Neural crest cell (in vitro differentiated cells): ENCODE results near the gene UFC1. TPM values are rescaled to one million over a fixed set of nuclear protein-coding genes. Genes with fewer than 3 reads are reported as not detected.

Experiments
- DNase-seq: peaks from one replicate; pipeline ENCODE4 v3.0.0; 2021; ENCODE audit warnings: low read depth, mixed read lengths, low spot score
- H3K27ac Mint-ChIP-seq: one replicate; pipeline ENCODE4 v1.8.0; 2021; ENCODE audit warnings: mild to moderate bottlenecking, mixed read lengths; ENCODE audit not compliant: unreplicated experiment
- H3K27me3 Mint-ChIP-seq: 2 replicates; pipeline ENCODE4 v1.8.0; 2021; ENCODE audit warnings: low read depth, mild to moderate bottlenecking, mixed read lengths
- H3K36me3 Mint-ChIP-seq: 2 replicates; pipeline ENCODE4 v1.8.0; 2021; ENCODE audit warnings: low read depth, mild to moderate bottlenecking, mixed read lengths
- H3K4me1 Mint-ChIP-seq: 2 replicates; pipeline ENCODE4 v1.8.0; 2021; ENCODE audit warnings: mixed read lengths
- H3K4me3 Mint-ChIP-seq: one replicate; pipeline ENCODE4 v1.8.0; 2021; ENCODE audit warnings: mild to moderate bottlenecking, mixed read lengths
- H3K9me3 Mint-ChIP-seq: 2 replicates; pipeline ENCODE4 v1.8.0; 2021; ENCODE audit warnings: mixed read lengths
- CTCF ChIP-seq: fragments of 200-600 bp; sonication (generic); conservative IDR thresholded peaks from 2 replicates; pipeline ENCODE4 v1.5.0; 2021; ENCODE audit warnings: antibody characterized with exemption, mild to moderate bottlenecking
- long read RNA-seq: library from polyadenylated mRNA; unstranded; transcript quantifications from one replicate; pipeline ENCODE4 v2.0.0, GENCODE V29; 2020
- total RNA-seq: library from RNA; stranded (reverse); gene quantifications from 2 replicates; pipeline ENCODE4 v1.2.1, GENCODE V29; 2021

The UFC1 gene
- 77.2 and 80.9 TPM in 2 replicates for total RNA-seq
- long read RNA-seq, transcript UFC1-201 (6 exons, 1,114 nt) = major isoform, 56 of 62 reads
- long read RNA-seq, partial matches to known transcripts = 0 of 62 reads
- long read RNA-seq, other reads (novel, unspliced or antisense) = 6 of 62 reads

- H3K4me1 Mint-ChIP-seq = peaks cover 28% of the 10 kb centered on the region
- H3K27ac Mint-ChIP-seq = peak within 1 kb of the TSS; percentile 100
- H3K4me3 Mint-ChIP-seq = peak within 1 kb of the TSS; percentile 99
- no peak for TF ChIP-seq CTCF
- peak; percentile 68 for DNase-seq
- H3K9me3 Mint-ChIP-seq = no peaks in the 10 kb centered on the region
- H3K27me3 Mint-ChIP-seq = no peaks in the 10 kb centered on the region
- H3K36me3 Mint-ChIP-seq = peaks cover 3% of the 10 kb centered on the region
These were observed at the start of gene UFC1 for GRCh38 chr1:161153682-161154337. Gene UFC1 (plus strand): TSS chr1:161153978. CDS start chr1:161153998, 20 bp downstream.

GRCh38 chr1:161106431-161106830 lies 47.3 kb upstream of the UFC1 start:
- no peak for DNase-seq
- H3K4me3 Mint-ChIP-seq = no peak overlapping the region
- H3K4me1 Mint-ChIP-seq = no peaks in the 10 kb centered on the region
- peaks cover 3% of the 10 kb centered on the region for H3K36me3 Mint-ChIP-seq
- H3K27me3 Mint-ChIP-seq = no peaks in the 10 kb centered on the region
- no peak for TF ChIP-seq CTCF
- H3K9me3 Mint-ChIP-seq = no peaks in the 10 kb centered on the region
- H3K27ac Mint-ChIP-seq = peak overlapping the region; percentile 2

GRCh38 chr1:161111117-161111516 lies 42.7 kb upstream of the UFC1 start:
- Mint-ChIP-seq H3K4me3 (no peak overlapping the region), H3K9me3 (no peaks in the 10 kb centered on the region), H3K4me1 (peaks cover 6% of the 10 kb centered on the region), H3K27ac (no peak overlapping the region), H3K36me3 (no peaks in the 10 kb centered on the region), H3K27me3 (no peaks in the 10 kb centered on the region)
- no peak for DNase-seq
- TF ChIP-seq CTCF = no peak

GRCh38 chr1:161111527-161111926 lies 42.3 kb upstream of the UFC1 start:
- Mint-ChIP-seq H3K27me3 (no peaks in the 10 kb centered on the region), H3K9me3 (no peaks in the 10 kb centered on the region), H3K4me3 (no peak overlapping the region), H3K27ac (no peak overlapping the region), H3K36me3 (no peaks in the 10 kb centered on the region), H3K4me1 (peaks cover 10% of the 10 kb centered on the region)
- TF ChIP-seq CTCF = no peak
- no peak for DNase-seq

GRCh38 chr1:161113915-161114314 lies 39.9 kb upstream of the UFC1 start:
- Mint-ChIP-seq H3K4me3 (peak overlapping the region; percentile 29), H3K9me3 (no peaks in the 10 kb centered on the region), H3K27me3 (no peaks in the 10 kb centered on the region), H3K27ac (no peak overlapping the region), H3K36me3 (no peaks in the 10 kb centered on the region), H3K4me1 (peaks cover 26% of the 10 kb centered on the region)
- TF ChIP-seq CTCF = no peak
- DNase-seq = no peak
